B cell (primary cell): ENCODE data around the gene TANC1. TPM values are rescaled to one million over a fixed set of nuclear protein-coding genes. Genes with fewer than 3 reads are reported as not detected.

Experiments used
- ATAC-seq: fragments of 200-7000 bp; cut with Tn5 transposase; one replicate; pipeline ENCODE4 v1.10.0; 2021; ENCODE audit warnings: low read depth, mild to moderate bottlenecking, moderate number of reproducible peaks, moderate library complexity
- CTCF ChIA-PET: fragments of 350-600 bp; sonication (Branson Sonifier 250); formaldehyde crosslinking; loops from one replicate; lab custom pipeline; 2021; ENCODE audit warnings: antibody characterized with exemption, inconsistent platforms; lab: Charles Lee
- POLR2A ChIA-PET: fragments of 350-600 bp; sonication (Branson Sonifier 250); formaldehyde crosslinking; loops from one replicate; lab custom pipeline; 2021; ENCODE audit warnings: antibody characterized with exemption; lab: Charles Lee
- DNase-seq: peaks from one replicate; pipeline ENCODE4 v3.0.0; 2013
- H2AFZ ChIP-seq: 2 replicates; pipeline ENCODE4 v1.6.1; 2012; ENCODE audit warnings: mild to moderate bottlenecking, low read depth, low read length; ENCODE audit not compliant: insufficient read depth, poor library complexity, severe bottlenecking
- H3K27ac ChIP-seq, 2 donors: 1 replicate in 1 of 2; 2 replicates in 1 of 2; pipeline ENCODE4 v1.5.1; 2012 to 2013; ENCODE audit warnings: low read length in 2 of 2, mild to moderate bottlenecking in 2 of 2, moderate library complexity in 1 of 2
- H3K27me3 ChIP-seq, 4 experiments: fragments of 200-600 bp in 1 of 4; sonication (generic) in 1 of 4; replicated peaks in 1 of 4; 1 replicate in 2 of 4; 2 replicates in 2 of 4; pipeline versions ENCODE4 v1.6.1 to v1.7.0; 2013 to 2016; ENCODE audit warnings: low read length in 3 of 4, mild to moderate bottlenecking in 2 of 4, mixed read lengths in 1 of 4, moderate library complexity in 1 of 4; ENCODE audit not compliant: insufficient read depth in 4 of 4, control insufficient read depth in 3 of 4; ENCODE audit errors: control extremely low read depth in 1 of 4
- H3K36me3 ChIP-seq, 2 experiments: replicated peaks in 1 of 2; 1 replicate in 1 of 2; 2 replicates in 1 of 2; pipeline versions ENCODE4 v1.6.1 to v1.7.1; 2013; ENCODE audit warnings: low read length in 1 of 2; ENCODE audit not compliant: insufficient read depth in 2 of 2, control insufficient read depth in 1 of 2; ENCODE audit errors: control extremely low read depth in 1 of 2, extremely low read depth in 1 of 2
- H3K4me1 ChIP-seq, 2 donors: fragments of 200-600 bp in 1 of 2; sonication (generic) in 1 of 2; 1 replicate in 1 of 2; 2 replicates in 1 of 2; pipeline versions ENCODE4 v1.5.1 to v1.6.1; 2013 to 2017; ENCODE audit warnings: low read length in 2 of 2; ENCODE audit not compliant: control insufficient read depth in 2 of 2, insufficient read depth in 2 of 2
- H3K4me2 ChIP-seq: replicated peaks from 2 replicates; pipeline ENCODE3; 2012; ENCODE audit warnings: mild to moderate bottlenecking, low read depth, low read length; ENCODE audit not compliant: poor library complexity, severe bottlenecking
- H3K4me3 ChIP-seq, 5 experiments: fragments of 200-600 bp in 1 of 5; sonication (generic) in 1 of 5; 1 replicate in 3 of 5; 2 replicates in 2 of 5; pipeline versions ENCODE4 v1.5.1 to v1.7.0; 2011 to 2016; ENCODE audit warnings: low read length in 4 of 5, mild to moderate bottlenecking in 4 of 5, low read depth in 2 of 5, control low read depth in 1 of 5, moderate library complexity in 1 of 5; ENCODE audit not compliant: insufficient read depth in 1 of 5; ENCODE audit errors: control extremely low read depth in 1 of 5, extremely low read depth in 1 of 5
- H3K79me2 ChIP-seq: fragments of 200-600 bp; sonication (generic); one replicate; pipeline ENCODE4 v1.6.0; 2016; ENCODE audit warnings: low read length; ENCODE audit not compliant: control insufficient read depth, insufficient read depth
- H3K9ac ChIP-seq: fragments of 200-600 bp; sonication (generic); 2 replicates; pipeline ENCODE4 v1.6.1; 2017; ENCODE audit warnings: mild to moderate bottlenecking, low read length, moderate library complexity
- H3K9me3 ChIP-seq, 3 donors: one replicate each; pipeline versions ENCODE4 v1.6.1 to v1.7.1; 2013; ENCODE audit warnings: low read length in 2 of 3; ENCODE audit not compliant: control insufficient read depth in 2 of 3, insufficient read depth in 1 of 3; ENCODE audit errors: control extremely low read depth in 1 of 3
- H4K20me1 ChIP-seq: 2 replicates; pipeline ENCODE4 v1.6.0; 2012; ENCODE audit warnings: mild to moderate bottlenecking, low read length; ENCODE audit not compliant: insufficient read depth, control insufficient read depth, poor library complexity, severe bottlenecking
- H3K27ac Mint-ChIP-seq: one replicate; pipeline ENCODE4 v1.8.0; 2021; ENCODE audit warnings: mixed read lengths
- H3K27me3 Mint-ChIP-seq: one replicate; pipeline ENCODE4 v1.8.0; 2021; ENCODE audit warnings: mixed read lengths
- H3K4me1 Mint-ChIP-seq: one replicate; pipeline ENCODE4 v1.8.0; 2021; ENCODE audit warnings: mixed read lengths
- H3K4me3 Mint-ChIP-seq: one replicate; pipeline ENCODE4 v1.8.0; 2021; ENCODE audit warnings: mixed read lengths
- H3K9me3 Mint-ChIP-seq: one replicate; pipeline ENCODE4 v1.8.0; 2022; ENCODE audit warnings: mixed read lengths; ENCODE audit not compliant: insufficient read depth
- EZH2 ChIP-seq: IDR thresholded peaks from 2 replicates; pipeline ENCODE4 v1.6.1; 2012; ENCODE audit warnings: borderline replicate concordance, low read depth, mild to moderate bottlenecking, moderate library complexity, low read length; ENCODE audit not compliant: insufficient read depth, poor library complexity, severe bottlenecking
- WGBS: methylation state at CpG from one replicate; pipeline ENCODE4 v1.1.5; 2013; ENCODE audit warnings: missing lambda C conversion rate; ENCODE audit not compliant: insufficient coverage; 5-methylcytosine and 5-hydroxymethylcytosine counted together
- intact Hi-C: fragments of 100-400 bp; cut with micrococcal nuclease; formaldehyde crosslinking; loops from one replicate; pipeline ENCODE4 v1.10.0; 2022
- polyA plus RNA-seq: library from polyadenylated mRNA; depleted of rRNA; stranded (reverse); fragments of >200 nt; gene quantifications from 2 replicates; pipeline ENCODE4 v1.2.3, GENCODE V29; 2012
- total RNA-seq, 2 donors: library from RNA; stranded (reverse); fragments of 120-200 nt in 1 of 2; gene quantifications; 1 replicate in 1 of 2; 2 replicates in 1 of 2; pipeline versions ENCODE4 v1.2.3 to v1.2.4, GENCODE V29; 2013 to 2022
- TF ChIP-seq, protein P1 (sequence below): fragments of 200-600 bp; IDR thresholded peaks from one replicate; pipeline ENCODE4 v1.8.0; 2022; ENCODE audit warnings: antibody characterized with exemption, mild to moderate bottlenecking

TANC1 gene
- total and polyA plus RNA-seq, 2 donors (not counting 1 experiment from before 2014, with no cell fraction given), result 0.13 TPM; not detected in 1

DNA sequence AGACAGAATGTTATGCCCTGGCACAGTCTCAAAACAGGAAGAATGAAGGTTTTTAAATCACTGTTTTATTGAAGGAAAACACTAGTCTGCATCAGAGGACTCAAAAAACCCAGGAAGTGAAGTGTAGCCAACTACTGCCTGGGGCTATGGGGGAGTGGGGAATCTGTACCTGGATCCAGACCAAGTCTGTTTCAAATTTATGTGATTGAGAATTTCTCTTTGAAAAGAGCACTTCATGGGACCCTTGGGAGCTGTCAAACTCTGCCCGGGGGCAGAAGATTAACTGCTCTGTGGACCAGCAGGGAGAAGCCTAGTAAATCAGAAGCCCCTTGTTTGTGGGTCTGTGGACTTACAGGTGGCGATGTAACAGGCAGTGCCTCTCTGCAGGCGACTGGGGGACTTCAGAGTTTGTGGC is 45.3 kb upstream of the TANC1 start:
- no peak overlapping the region for H3K4me2 ChIP-seq
- ATAC-seq (no peak), DNase-seq (no peak)
- H3K4me3 Mint-ChIP-seq, result no peak overlapping the region
- H3K27ac Mint-ChIP-seq, result no peak overlapping the region
- CTCF ChIA-PET, result no interaction called here
- no peaks in the 10 kb centered on the region for H3K9me3 ChIP-seq
- intact Hi-C loops, result no loop called here
- no peak overlapping the region for H3K4me3 ChIP-seq
- no peaks in the 10 kb centered on the region for H3K4me1 Mint-ChIP-seq
- no peak overlapping the region for H2AFZ ChIP-seq
- H3K4me1 ChIP-seq, result no peaks in the 10 kb centered on the region
- H3K27ac ChIP-seq, result no peak overlapping the region
- no peaks in the 10 kb centered on the region for H4K20me1 ChIP-seq
- H3K27me3 ChIP-seq, result peaks cover 0 to 2% (median 0%) of the 10 kb centered on the region in 4 experiments
- peaks cover 3% of the 10 kb centered on the region for H3K27me3 Mint-ChIP-seq
- TF ChIP-seq, protein P1, sequence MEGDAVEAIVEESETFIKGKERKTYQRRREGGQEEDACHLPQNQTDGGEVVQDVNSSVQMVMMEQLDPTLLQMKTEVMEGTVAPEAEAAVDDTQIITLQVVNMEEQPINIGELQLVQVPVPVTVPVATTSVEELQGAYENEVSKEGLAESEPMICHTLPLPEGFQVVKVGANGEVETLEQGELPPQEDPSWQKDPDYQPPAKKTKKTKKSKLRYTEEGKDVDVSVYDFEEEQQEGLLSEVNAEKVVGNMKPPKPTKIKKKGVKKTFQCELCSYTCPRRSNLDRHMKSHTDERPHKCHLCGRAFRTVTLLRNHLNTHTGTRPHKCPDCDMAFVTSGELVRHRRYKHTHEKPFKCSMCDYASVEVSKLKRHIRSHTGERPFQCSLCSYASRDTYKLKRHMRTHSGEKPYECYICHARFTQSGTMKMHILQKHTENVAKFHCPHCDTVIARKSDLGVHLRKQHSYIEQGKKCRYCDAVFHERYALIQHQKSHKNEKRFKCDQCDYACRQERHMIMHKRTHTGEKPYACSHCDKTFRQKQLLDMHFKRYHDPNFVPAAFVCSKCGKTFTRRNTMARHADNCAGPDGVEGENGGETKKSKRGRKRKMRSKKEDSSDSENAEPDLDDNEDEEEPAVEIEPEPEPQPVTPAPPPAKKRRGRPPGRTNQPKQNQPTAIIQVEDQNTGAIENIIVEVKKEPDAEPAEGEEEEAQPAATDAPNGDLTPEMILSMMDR, result no peak
- TF ChIP-seq EZH2, result no peak
- no peaks in the 10 kb centered on the region for H3K79me2 ChIP-seq
- POLR2A ChIA-PET, result no interaction called here
- H3K9ac ChIP-seq, result no peak overlapping the region
- WGBS, result 40% methylated on average over 1 of the region's 3 CpGs
- no peaks in the 10 kb centered on the region for H3K9me3 Mint-ChIP-seq
- H3K36me3 ChIP-seq, result no peaks in the 10 kb centered on the region

DNA sequence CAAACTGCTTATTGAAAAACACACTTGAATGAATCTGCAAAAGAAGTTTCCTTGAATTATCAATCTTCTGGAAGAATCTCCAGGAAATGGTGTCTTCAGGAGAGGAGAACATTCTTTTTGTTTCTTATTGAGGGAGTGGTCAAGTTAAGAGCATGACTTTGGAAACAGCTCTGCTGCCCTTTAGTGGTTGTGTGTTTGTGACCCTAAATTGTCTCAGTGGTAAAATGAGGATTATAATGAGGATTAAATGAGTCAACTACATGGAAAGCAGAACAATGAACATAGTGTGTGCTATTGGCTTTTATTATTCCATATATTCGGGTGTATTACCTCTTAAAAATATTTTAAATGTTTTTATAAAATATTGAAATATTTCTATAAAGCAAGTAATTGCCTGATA is 44.8 kb upstream of the TANC1 start:
- H3K27ac Mint-ChIP-seq, result no peak overlapping the region
- peaks cover 3% of the 10 kb centered on the region for H3K27me3 Mint-ChIP-seq
- H3K27ac ChIP-seq, result no peak overlapping the region
- TF ChIP-seq, protein P1, result no peak
- TF ChIP-seq EZH2, result no peak
- DNase-seq (no peak), ATAC-seq (no peak)
- H3K79me2 ChIP-seq, result no peaks in the 10 kb centered on the region
- no peaks in the 10 kb centered on the region for H3K4me1 ChIP-seq
- H3K4me3 Mint-ChIP-seq, result no peak overlapping the region
- H4K20me1 ChIP-seq, result no peaks in the 10 kb centered on the region
- no peak overlapping the region for H2AFZ ChIP-seq
- H3K9me3 Mint-ChIP-seq, result no peaks in the 10 kb centered on the region
- WGBS, result no CpG with 5 or more reads among the region's 1 CpG
- POLR2A ChIA-PET, result no interaction called here
- intact Hi-C loops, result no loop called here
- H3K4me3 ChIP-seq, result no peak overlapping the region
- H3K4me1 Mint-ChIP-seq, result no peaks in the 10 kb centered on the region
- CTCF ChIA-PET, result no interaction called here
- H3K36me3 ChIP-seq, result no peaks in the 10 kb centered on the region
- H3K27me3 ChIP-seq, result peaks cover 0 to under 1% (median 0%) of the 10 kb centered on the region in 4 experiments
- H3K9me3 ChIP-seq, result no peaks in the 10 kb centered on the region
- H3K4me2 ChIP-seq, result no peak overlapping the region
- H3K9ac ChIP-seq, result no peak overlapping the region
